ENCODE results near the gene DGAT2L6. TPM values are rescaled to one million over a fixed set of nuclear protein-coding genes. Genes with fewer than 3 reads are reported as not detected.

DGAT2L6 gene
- not detected for total RNA-seq

GRCh38 chrX:70176938-70177533 lies at the start of gene DGAT2L6:
Gene DGAT2L6, plus strand, starts transcription at chrX:70177483. Its CDS starts 100 bp downstream, at chrX:70177583.
- Histone ChIP-seq H3K9me3 (no peaks in the 10 kb centered on the region), H3K27ac (no peak within 1 kb of the TSS), H3K36me3 (no peaks in the 10 kb centered on the region), H3K27me3 (no peaks in the 10 kb centered on the region), H3K4me1 (no peaks in the 10 kb centered on the region), H3K4me3 (no peak within 1 kb of the TSS)
- no peak for DNase-seq (ENCODE audit: low spot score)
- TF ChIP-seq CTCF (IDR thresholded peaks at IDR 0.05) = no peak

- TF ChIP-seq CTCF (IDR thresholded peaks at IDR 0.05) = no peak
- H3K9me3 ChIP-seq = no peaks in the 10 kb centered on the region
- H3K27ac ChIP-seq = no peak overlapping the region
- no peaks in the 10 kb centered on the region for H3K4me1 ChIP-seq
- H3K27me3 ChIP-seq = no peaks in the 10 kb centered on the region
- no peak for DNase-seq (ENCODE audit: low spot score)
- H3K4me3 ChIP-seq = no peak overlapping the region
- H3K36me3 ChIP-seq = no peaks in the 10 kb centered on the region
These were observed 49.2 kb upstream of the DGAT2L6 start for GRCh38 chrX:70128071-70128470.

- no peak overlapping the region for H3K4me3 ChIP-seq
- DNase-seq (ENCODE audit: low spot score) = no peak
- no peak overlapping the region for H3K27ac ChIP-seq
- H3K4me1 ChIP-seq = peaks cover 0 to 7% of the 10 kb centered on the region in 2 donors
- no peaks in the 10 kb centered on the region for H3K36me3 ChIP-seq
- H3K9me3 ChIP-seq = no peaks in the 10 kb centered on the region
- no peak for TF ChIP-seq CTCF (IDR thresholded peaks at IDR 0.05)
- no peaks in the 10 kb centered on the region for H3K27me3 ChIP-seq
These were observed 47.5 kb upstream of the DGAT2L6 start for GRCh38 chrX:70129816-70130215.

GRCh38 chrX:70132224-70132623 lies 45.1 kb upstream of the DGAT2L6 start:
- DNase-seq (ENCODE audit: low spot score) = no peak
- TF ChIP-seq CTCF (IDR thresholded peaks at IDR 0.05) = no peak
- no peaks in the 10 kb centered on the region for H3K9me3 ChIP-seq
- no peaks in the 10 kb centered on the region for H3K36me3 ChIP-seq
- no peak overlapping the region for H3K4me3 ChIP-seq
- H3K27me3 ChIP-seq = no peaks in the 10 kb centered on the region
- H3K27ac ChIP-seq = no peak overlapping the region
- peaks cover 0 to 7% of the 10 kb centered on the region in 2 donors for H3K4me1 ChIP-seq

GRCh38 chrX:70132877-70133302 lies 44.4 kb upstream of the DGAT2L6 start:
- Histone ChIP-seq H3K36me3 (no peaks in the 10 kb centered on the region), H3K4me1 (peaks cover 0 to 7% of the 10 kb centered on the region in 2 donors), H3K9me3 (no peaks in the 10 kb centered on the region), H3K4me3 (peak overlapping the region; percentile 67 to 70), H3K27me3 (no peaks in the 10 kb centered on the region), H3K27ac (peak overlapping the region; percentile 76 to 85)
- no peak for DNase-seq (ENCODE audit: low spot score)
- no peak for TF ChIP-seq CTCF (IDR thresholded peaks at IDR 0.05)

Data from right atrium auricular region (tissue), 2 donors.